ENCODE measurements around the gene ATOSB. TPM values are rescaled to one million over a fixed set of nuclear protein-coding genes. Genes with fewer than 3 reads are reported as not detected.
A peak's percentile ranks its signal among the peaks of the same experiment; 100 is the strongest.

Gene ATOSB
- total and polyA plus RNA-seq, 9 of the 15 experiments (the other 6 are each of a cell fraction or from before 2014, with no cell fraction given), result 0.45 to 8.0 (median 4.2) TPM

- FAIRE-seq (peak; percentile 99), ATAC-seq (peak; percentile 98), DNase-seq (ENCODE audit: extremely low read depth in 1 of 4, low spot score in 3 of 4) (peak; percentile 82 to 94 (median 88))
- H3K79me2 ChIP-seq (ENCODE audit: control insufficient read depth, insufficient read depth, low read length), result peaks cover 24% of the 10 kb centered on the region
- no peaks in the 10 kb centered on the region for H3K9me1 ChIP-seq (ENCODE audit: control insufficient read depth, insufficient read depth, low read length)
- ChIA-PET POLR2A (interaction anchor here (0.6 to 1.7 kb wide), 7 partner anchors 11 to 416 kb away, joined by 3 to 6 read pairs (median 3); partner anchors contain the start of gene FANCG), CTCF (ENCODE audit: low intra/inter-chr PET ratio) (no interaction called here)
- WGBS (ENCODE audit: insufficient coverage, low coverage, missing lambda C conversion rate), result under 1% methylated on average over 48 of the region's 57 CpGs
- no peaks in the 10 kb centered on the region for H3K27me3 ChIP-seq (ENCODE audit: control insufficient read depth in 2 of 2, insufficient read depth in 2 of 2, low read length in 2 of 2)
- in situ Hi-C loops (cut with MboI), result no loop called here
- intact Hi-C loops (cut with micrococcal nuclease), result no loop called here
- no peaks in the 10 kb centered on the region for H4K20me1 ChIP-seq (replicated peaks; ENCODE audit: control insufficient read depth, insufficient read depth, low read length)
- H3K4me3 ChIP-seq, result peak within 1 kb of the TSS; percentile 77
- H3K4me1 ChIP-seq (replicated peaks in 1 of 2; ENCODE audit: control insufficient read depth in 2 of 2, insufficient read depth in 2 of 2, low read length in 2 of 2), result peaks cover 13 to 20% of the 10 kb centered on the region in 2 experiments; a peak in 4 of 5 replicates
- BruUV-seq (replicated peaks), result TSS peak; percentile 78
- no peaks in the 10 kb centered on the region for H3K9me3 ChIP-seq (replicated peaks; ENCODE audit: control insufficient read depth, insufficient read depth, low read depth, low read length)
- peak within 1 kb of the TSS; percentile 96 for H3K4me2 ChIP-seq (ENCODE audit: insufficient read depth, low read length)
- peak within 1 kb of the TSS; percentile 96 for H2AFZ ChIP-seq (ENCODE audit: low read depth, low read length)
- H3K27ac ChIP-seq (ENCODE audit: extremely low read depth, low read depth, low read length), result peak within 1 kb of the TSS; percentile 89
- peaks cover 55% of the 10 kb centered on the region; the same call in 2 of the 3 replicates for H3K36me3 ChIP-seq (ENCODE audit: control insufficient read depth, insufficient read depth, low read length)
- peak within 1 kb of the TSS; percentile 93 to 98 for H3K9ac ChIP-seq (ENCODE audit: insufficient read depth in 1 of 2, low read depth in 2 of 2, low read length in 2 of 2)
- TF ChIP-seq POLR2B (IDR thresholded peaks at IDR 0.05; ENCODE audit: low read depth, partially characterized antibody) (peak; percentile 52), PPARD (CRISPR knock-in tag; IDR thresholded peaks at IDR 0.05) (no peak), ZNF444 (CRISPR knock-in tag; IDR thresholded peaks at IDR 0.05) (no peak), EWSR1 (IDR thresholded peaks at IDR 0.05; ENCODE audit: borderline replicate concordance, low read depth, partially characterized antibody) (no peak), ETV1 (tag; conservative IDR thresholded peaks at IDR 0.05; ENCODE audit: low read depth) (peak; percentile 82), ZNF23 (CRISPR knock-in tag; IDR thresholded peaks at IDR 0.05) (no peak), ZBTB17 (CRISPR knock-in tag; IDR thresholded peaks at IDR 0.05) (no peak), SUPT5H (IDR thresholded peaks at IDR 0.05) (peak; percentile 72), ZNF175 (CRISPR knock-in tag; IDR thresholded peaks at IDR 0.05; ENCODE audit: low read depth) (no peak), FOXK1 (CRISPR knock-in tag; IDR thresholded peaks at IDR 0.05; ENCODE audit: borderline replicate concordance) (no peak), TOE1 (IDR thresholded peaks at IDR 0.05; ENCODE audit: borderline replicate concordance) (peak; percentile 69; the same call in 1 of the 2 replicates), TOE1 (CRISPR knock-in tag; IDR thresholded peaks at IDR 0.05; ENCODE audit: borderline replicate concordance, low read depth) (no peak)
- TF ChIP-seq, protein P1, sequence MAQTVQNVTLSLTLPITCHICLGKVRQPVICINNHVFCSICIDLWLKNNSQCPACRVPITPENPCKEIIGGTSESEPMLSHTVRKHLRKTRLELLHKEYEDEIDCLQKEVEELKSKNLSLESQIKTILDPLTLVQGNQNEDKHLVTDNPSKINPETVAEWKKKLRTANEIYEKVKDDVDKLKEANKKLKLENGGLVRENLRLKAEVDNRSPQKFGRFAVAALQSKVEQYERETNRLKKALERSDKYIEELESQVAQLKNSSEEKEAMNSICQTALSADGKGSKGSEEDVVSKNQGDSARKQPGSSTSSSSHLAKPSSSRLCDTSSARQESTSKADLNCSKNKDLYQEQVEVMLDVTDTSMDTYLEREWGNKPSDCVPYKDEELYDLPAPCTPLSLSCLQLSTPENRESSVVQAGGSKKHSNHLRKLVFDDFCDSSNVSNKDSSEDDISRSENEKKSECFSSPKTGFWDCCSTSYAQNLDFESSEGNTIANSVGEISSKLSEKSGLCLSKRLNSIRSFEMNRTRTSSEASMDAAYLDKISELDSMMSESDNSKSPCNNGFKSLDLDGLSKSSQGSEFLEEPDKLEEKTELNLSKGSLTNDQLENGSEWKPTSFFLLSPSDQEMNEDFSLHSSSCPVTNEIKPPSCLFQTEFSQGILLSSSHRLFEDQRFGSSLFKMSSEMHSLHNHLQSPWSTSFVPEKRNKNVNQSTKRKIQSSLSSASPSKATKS (CRISPR knock-in tag; IDR thresholded peaks at IDR 0.05), result no peak
- TF ChIP-seq, protein P2, sequence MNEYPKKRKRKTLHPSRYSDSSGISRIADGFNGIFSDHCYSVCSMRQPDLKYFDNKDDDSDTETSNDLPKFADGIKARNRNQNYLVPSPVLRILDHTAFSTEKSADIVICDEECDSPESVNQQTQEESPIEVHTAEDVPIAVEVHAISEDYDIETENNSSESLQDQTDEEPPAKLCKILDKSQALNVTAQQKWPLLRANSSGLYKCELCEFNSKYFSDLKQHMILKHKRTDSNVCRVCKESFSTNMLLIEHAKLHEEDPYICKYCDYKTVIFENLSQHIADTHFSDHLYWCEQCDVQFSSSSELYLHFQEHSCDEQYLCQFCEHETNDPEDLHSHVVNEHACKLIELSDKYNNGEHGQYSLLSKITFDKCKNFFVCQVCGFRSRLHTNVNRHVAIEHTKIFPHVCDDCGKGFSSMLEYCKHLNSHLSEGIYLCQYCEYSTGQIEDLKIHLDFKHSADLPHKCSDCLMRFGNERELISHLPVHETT (CRISPR knock-in tag; conservative IDR thresholded peaks at IDR 0.05 in 1 of 2, IDR thresholded peaks at IDR 0.05 in 1 of 2), result no peak
These were observed 12.6 kb downstream of the ATOSB start, which contains the start of gene STOML2 for GRCh38 chr9:35102769-35103659. Gene STOML2 (minus strand): TSS chr9:35103131. CDS start chr9:35103094, 37 bp downstream.
